SHP77 (cell line): ENCODE data around the gene NMU.
"Not testable (repeated sequence)": the region's sequence is repeated elsewhere in the genome, so short reads cannot be mapped to it uniquely, and the experiment has no call there.

Experiments
- DNase-seq, 2 experiments: peaks; one replicate each; lab custom pipeline; 2025; lab: John Stamatoyannopoulos, UW

Gene NMU

GRCh38 chr4:55635741-55636655, at the start of gene NMU:
Gene NMU (minus strand): TSS chr4:55636298. CDS start chr4:55636192, 106 bp downstream.
- peak; percentile 79 to 84 for DNase-seq

DNA sequence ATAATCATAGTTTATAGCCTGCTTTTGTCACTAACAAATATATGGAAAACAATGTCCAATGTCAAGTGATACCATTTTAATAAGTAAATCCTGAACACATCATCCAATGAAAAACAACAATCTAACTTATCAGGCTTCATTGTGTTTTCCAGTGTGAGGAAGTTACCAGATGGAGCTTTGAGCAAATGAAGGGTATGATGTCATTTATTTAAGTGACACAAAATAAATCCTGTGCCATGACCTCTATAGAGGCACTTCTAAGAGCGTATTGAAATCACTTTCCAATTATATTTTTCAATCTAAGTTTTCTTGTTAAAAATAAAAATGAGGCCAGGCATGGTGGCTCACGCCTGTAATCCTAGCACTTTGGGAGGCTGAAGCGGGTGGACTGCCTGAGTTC, 48.2 kb upstream of the NMU start:
- DNase-seq, result no peak

DNA sequence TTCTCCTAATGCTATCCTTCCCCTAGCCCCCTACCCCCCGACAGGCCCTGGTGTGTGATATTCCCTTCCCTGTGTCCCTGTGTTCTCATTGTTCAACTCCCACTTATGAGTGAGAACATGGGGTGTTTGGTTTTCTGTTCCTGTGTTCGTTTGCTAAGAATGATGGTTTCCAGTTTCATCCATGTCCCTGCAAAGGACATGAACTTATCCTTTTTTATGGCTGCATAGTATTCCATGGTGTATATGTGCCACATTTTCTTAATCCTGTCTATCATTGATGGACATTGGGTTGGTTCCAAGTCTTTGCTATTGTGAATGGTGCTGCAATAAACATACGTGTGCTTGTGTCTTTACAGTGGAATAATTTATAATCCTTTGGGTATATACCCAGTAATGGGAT, 46.7 kb upstream of the NMU start:
- DNase-seq, result not testable (repeated sequence)

GRCh38 chr4:55682295-55682694, 46.2 kb upstream of the NMU start:
- no peak for DNase-seq

GRCh38 chr4:55681430-55681829, 45.3 kb upstream of the NMU start:
- no peak for DNase-seq

DNA sequence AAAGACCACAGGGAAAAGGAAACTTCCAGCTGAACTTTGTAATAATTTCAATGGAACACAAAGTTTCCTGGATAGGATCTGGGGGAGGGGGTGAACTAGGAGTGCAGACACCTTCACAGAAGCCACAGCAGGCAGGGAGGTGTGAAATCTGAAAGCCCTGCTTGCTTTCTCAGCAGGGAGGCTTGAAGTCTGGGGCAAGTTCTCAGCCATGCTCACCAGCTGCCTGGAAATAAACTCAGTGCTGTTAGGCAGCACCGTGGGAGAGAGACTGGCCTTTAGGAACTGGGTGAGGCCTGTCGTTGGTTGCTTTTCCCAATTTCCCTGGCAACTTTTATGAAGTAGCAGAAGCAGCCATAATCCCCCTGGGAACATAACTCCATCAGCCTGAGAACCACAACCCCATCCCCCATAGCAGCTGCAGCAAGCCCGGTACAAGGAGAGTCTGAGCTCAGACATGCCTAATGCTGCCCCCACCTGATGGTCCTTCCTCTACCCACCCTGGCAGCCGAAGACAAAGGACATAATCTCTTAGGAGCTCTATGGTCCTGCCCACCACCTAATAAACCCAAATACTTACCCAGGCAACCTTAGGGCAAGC, 39.2 kb upstream of the NMU start:
- peak in 1 of 2 experiments; percentile 3 for DNase-seq

- DNase-seq, result no peak
Measured at GRCh38 chr4:55673424-55673823, 37.3 kb upstream of the NMU start.

- no peak for DNase-seq
Measured at GRCh38 chr4:55671667-55672066, 35.6 kb upstream of the NMU start.

DNA sequence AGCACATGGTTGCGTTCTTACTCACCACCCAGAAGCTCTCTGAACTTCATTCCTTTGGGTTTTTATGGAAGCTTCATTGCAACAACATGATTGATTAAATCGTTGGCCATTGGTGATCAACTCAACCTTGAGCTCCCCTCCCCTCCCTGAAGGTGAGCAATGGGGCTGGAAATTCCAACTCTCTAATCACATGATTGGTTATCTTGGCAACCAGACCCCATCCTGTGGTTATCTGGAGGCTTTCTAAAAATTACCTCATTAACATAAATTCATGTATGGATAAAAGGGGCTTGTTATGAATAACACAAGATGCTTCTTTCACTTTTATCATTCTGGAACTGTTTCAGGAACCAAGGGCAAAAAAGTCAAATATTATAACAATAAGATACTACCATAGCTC, 34.6 kb upstream of the NMU start:
- DNase-seq, result no peak

DNA sequence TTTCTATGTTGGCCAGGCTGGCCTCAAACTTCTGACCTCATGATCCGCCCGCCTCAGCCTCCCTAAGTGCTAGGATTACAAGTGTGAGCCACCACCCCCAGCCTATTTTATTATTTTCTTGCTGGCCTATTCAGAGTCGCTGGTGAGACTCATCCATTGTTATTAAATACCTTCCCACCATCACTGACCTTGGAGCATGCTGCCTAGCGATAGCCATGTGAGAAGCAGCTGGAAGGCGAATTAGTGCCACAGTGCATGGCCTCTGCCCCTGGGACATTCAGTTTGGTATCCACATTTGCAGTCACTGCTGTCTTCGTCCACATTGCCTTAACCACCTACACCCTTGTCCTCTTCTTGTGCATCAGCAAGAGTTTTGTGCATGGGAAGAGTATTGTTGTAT, 32.4 kb upstream of the NMU start:
- DNase-seq, result no peak

DNA sequence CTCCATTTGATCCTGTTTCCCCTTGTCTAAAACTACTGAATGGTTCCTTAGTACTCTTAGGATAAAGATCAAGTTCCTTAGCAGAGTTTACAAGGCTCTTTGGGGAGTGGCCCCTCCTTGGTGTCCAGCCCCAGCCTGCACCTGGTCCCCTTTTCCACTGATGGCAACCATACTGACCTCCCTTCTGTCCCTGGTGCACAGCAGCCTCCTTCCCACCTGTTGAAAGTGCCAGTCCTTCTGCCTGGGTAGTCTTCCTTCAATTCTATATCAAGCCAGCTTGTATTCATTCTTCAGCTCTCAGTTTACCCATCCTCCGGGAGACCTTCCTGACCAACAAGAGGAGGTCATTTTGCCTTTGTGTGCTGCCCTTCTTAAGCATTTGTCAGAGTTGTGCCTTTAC, 30.4 kb upstream of the NMU start:
- DNase-seq, result no peak

DNA sequence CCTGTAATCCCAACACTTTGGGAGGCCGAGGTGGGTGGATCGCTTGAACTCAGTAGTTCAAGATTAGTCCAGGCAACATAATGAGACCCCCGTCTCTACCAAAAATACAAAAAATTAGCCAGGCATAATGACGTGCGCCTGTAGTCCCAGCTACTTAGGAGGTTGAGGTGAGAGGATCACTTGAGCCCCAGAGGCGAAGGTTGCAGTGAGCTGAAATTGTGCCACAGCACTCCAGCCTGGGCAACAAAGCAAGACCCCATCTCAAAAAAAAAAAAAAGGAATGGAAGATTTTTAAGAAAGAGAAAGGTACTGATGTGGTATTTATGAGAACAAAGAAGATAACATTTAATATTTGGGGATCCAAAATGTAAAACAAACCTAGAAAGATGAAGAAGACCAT, 27.0 kb upstream of the NMU start:
- no peak for DNase-seq

DNA sequence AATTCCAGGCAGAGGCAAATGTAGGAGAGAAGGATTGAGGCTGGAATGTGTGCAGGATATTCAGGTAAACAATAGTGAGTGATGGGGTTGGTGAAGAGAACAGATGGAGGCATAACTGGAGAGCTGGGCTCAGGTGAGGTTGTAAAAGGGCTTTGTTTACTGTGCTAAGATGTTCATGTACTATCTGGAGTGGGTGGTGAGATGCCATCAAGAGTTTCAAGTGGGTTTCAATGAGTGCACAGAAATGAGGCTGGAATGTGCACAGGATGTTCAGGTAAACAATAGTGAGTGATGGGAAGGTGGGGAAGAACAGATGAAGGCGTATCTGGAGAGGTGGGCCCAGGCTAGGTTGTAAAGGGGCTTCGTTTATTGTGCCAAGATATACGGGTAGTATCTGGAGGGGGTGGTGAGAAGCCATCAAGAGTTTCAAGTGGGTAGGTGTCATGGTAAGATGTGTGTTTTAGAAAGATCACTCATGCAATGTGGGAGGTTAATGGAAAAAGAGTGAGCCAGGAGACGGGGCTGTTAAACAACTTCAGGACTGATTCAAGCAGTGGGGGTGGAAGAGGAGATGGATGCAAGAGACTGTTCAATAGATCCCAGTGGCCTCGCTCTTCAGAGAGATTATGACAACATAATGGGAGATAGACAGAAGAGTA, 25.4 kb upstream of the NMU start:
- DNase-seq, result no peak

DNA sequence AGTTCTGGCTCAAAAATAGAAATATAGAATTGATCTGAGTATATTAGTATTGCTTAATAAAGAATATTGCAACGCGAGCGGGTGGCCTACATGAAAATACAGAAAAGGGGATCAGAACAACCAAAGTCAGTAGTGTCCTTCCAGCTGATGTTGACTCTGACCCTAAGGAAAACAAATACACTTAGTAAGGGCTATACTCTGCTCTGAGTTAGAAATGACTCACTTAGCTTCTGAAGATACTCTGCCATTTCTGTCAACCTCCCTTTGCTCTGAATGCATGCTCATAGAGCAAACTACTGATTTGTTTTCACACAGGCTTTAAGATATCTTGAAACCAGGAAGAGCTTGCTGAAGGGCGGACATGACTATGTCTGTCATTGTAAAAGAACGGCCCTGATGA, 22.6 kb upstream of the NMU start:
- DNase-seq, result no peak

- no peak for DNase-seq
Measured at GRCh38 chr4:55654131-55654530, 18.0 kb upstream of the NMU start.

- no peak for DNase-seq
Measured at GRCh38 chr4:55650483-55650882, 14.4 kb upstream of the NMU start.

- no peak for DNase-seq
Measured at GRCh38 chr4:55637272-55637820, 1.2 kb upstream of the NMU start.

DNA sequence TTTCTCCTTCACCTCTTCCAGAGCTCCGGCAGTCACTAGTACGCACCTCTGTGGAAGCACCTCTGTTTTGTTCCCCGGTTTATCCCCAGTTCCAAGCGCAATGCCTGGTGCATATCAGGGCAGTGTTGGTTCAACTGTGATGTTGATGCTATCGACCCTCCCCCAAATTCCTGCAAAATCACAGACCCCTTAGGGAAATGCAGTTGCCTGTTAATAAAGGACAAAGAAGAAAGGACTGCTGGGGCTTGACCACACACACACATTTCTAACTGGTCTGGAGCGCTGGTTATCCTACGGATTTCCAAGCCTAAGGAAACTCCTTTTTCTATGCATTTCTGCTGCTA, 530 bp upstream of the NMU start:
- no peak for DNase-seq

DNA sequence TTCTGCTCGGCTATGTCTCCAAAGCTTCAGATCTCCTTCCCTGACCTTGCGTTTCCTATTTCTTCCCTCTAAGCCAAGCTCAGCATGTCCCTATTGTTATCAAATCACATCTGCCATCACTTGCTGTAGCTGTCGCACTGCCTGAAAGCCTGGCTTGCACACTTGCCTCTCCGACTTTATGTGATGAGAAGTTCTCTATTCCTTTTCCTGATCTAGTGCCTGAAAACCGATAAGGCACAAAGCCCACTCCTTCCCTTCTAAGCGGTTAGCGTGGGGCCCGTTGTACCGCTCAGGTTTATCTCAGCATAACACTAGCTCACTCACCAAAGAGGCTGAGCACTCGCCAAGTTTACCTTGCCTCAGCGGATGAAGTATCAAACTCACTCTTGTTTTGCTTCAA, 816 bp downstream of the NMU start:
- no peak for DNase-seq

DNA sequence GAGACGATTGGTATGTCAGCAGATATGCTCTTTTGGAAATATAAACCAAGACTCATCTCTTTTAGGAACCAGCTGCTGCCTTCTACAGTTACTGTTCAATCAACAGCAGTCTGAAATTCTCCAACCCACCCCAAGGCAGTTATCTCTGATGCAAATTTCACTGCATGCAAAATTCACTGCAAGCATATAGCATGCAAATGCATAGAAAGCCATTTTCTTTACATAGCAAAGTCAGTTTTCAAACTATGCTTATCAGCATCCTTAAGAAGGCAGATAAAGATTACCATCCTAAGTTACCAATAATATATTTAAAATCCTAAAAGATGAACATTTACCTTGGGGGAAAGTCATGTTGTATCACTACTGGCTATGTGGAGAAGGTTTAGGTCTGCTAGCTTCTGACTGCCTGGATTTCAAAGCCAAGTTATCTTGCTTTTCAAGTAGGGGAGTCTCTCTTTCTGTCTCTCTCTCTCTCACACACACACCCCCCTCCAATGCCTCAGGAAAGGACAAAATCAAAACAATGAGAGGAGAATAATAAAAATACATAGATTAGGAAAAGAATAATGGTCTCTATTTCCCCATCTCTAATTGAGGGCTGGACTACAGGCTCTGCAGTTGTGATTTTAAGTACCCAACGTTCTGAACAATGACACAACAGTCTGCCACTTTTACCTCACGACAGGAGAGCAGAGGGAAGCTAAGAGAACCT, 1.5 kb downstream of the NMU start:
- DNase-seq, result no peak

GRCh38 chr4:55633903-55634302, 2.2 kb downstream of the NMU start:
- DNase-seq, result no peak

GRCh38 chr4:55625835-55626234, 10.3 kb downstream of the NMU start:
- DNase-seq, result no peak
